ENCODE results near the gene TCERG1L. TPM values are rescaled to one million over a fixed set of nuclear protein-coding genes. Genes with fewer than 3 reads are reported as not detected.

TCERG1L gene
- total RNA-seq, 4 donors from 2014 or later = not detected

DNA sequence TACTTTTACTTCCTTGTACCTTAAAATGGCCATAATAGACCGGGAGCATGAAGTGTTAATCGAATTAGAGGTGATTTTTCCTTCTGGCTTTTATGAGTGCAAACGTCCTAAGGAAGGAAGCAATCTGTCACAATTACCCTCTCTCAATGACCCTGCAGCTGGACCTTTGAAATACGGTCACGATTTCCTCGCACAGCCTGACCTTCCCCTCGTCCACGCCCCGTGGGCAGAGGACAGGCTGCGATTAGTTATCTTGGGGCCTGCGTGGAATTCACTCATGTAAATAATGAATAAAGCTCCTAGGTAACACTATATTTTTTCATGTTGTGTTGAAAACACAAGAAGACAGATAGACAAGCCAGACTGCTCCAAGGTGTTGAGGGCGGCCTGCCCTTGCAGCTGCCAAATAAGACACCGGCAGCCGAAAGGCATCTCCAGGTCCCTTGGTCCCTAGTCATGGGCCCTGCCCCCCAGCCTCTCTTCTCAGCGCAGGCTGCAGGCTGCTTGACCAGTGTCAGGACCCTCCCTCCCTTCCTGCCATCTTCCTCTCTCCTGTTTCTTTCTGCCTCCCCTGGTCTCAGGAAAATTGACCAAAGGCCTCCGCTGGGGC is 199.9 kb downstream of the TCERG1L start:
- TF ChIP-seq, protein P1, sequence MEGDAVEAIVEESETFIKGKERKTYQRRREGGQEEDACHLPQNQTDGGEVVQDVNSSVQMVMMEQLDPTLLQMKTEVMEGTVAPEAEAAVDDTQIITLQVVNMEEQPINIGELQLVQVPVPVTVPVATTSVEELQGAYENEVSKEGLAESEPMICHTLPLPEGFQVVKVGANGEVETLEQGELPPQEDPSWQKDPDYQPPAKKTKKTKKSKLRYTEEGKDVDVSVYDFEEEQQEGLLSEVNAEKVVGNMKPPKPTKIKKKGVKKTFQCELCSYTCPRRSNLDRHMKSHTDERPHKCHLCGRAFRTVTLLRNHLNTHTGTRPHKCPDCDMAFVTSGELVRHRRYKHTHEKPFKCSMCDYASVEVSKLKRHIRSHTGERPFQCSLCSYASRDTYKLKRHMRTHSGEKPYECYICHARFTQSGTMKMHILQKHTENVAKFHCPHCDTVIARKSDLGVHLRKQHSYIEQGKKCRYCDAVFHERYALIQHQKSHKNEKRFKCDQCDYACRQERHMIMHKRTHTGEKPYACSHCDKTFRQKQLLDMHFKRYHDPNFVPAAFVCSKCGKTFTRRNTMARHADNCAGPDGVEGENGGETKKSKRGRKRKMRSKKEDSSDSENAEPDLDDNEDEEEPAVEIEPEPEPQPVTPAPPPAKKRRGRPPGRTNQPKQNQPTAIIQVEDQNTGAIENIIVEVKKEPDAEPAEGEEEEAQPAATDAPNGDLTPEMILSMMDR (IDR thresholded peaks at IDR 0.05; ENCODE audit: low read depth) = no peak

DNA sequence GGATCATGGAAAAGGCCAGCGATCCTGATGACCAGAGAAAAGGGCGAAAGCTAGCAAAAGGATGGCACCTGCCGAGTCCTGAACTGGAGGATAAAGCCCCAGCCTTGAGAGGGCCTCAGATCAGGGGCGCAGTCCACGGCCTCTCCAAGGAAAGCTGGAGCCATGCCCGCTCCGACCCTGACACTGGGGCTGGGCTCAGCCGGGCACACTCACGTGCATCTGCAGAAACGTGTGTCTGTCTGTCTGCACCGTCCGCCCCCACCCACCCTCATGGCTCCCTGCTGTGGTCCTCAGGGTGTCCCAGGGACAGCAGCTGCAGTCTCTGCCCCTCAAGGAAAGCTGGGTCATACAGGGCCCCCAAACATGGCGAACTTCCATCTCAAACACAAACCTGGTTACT is 200.5 kb downstream of the TCERG1L start:
- TF ChIP-seq, protein P1 (IDR thresholded peaks at IDR 0.05; ENCODE audit: low read depth) = no peak

DNA sequence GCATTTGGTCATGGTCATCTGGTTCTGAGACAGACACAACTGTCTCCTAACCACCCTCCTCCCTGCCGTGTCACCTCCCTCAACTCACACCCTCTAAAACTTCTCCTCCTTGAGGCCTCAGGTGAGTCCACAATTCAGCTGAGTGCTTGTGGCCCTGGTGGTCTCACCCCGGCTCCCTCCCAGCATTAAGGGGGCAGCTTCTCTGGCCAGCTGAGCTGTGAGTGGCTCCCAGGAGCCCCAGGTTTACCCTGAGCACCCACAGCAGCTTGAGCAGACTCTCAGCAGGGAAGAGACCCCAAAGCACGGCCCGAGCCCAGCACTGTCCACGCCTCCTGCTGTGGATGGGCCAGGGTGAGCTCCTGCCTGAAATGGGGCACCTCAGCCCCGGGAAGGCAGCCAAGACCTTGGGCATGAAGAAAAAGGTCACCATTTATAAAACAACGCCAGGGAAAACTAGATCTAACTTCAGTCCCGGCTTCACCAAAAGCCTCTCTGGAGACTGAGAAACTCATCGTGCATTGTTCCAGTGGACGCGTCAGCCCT is 201.2 kb downstream of the TCERG1L start:
- TF ChIP-seq, protein P1 (IDR thresholded peaks at IDR 0.05; ENCODE audit: low read depth) = no peak

DNA sequence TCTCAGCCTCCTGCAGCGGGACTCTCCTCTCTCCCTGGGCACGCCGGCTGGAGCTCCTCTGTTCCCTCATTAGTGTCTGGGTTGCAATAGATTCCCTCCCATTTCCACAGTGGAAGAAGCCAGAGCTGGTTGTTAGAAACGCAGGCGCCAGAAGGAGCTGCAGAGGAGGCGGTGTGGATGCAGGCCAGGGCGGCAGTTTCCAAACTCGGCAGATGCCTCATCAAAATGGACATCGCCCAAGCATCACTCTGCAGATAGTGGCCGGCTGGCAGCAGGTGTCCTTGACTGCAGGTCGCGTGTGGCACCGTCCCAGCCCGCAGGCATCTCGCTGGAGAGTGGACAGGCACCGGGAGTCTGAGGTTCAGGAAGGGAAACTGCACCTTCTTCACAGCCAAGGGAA is 201.8 kb downstream of the TCERG1L start:
- TF ChIP-seq, protein P1 (IDR thresholded peaks at IDR 0.05; ENCODE audit: low read depth) = no peak

DNA sequence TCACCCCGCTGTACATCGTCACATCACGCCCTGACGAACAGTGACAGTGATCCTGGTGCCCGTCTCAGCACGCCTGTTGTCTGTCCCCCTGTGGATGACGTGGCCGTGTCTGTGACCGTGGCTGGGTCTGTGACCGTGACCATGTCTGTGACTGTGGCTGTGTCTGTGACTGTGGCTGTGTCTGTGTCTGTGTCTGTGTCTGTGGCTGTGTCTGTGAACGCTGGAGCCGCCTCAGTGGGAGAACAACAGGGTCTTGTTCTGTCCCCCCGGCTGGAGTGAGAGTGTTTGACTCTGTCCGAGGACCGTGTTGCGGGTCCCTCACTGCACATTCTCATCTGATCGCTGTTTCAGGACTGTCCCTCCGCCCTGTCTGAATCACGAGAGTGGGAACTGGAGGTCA is 202.2 kb downstream of the TCERG1L start:
- TF ChIP-seq, protein P1 (IDR thresholded peaks at IDR 0.05; ENCODE audit: low read depth) = no peak

DNA sequence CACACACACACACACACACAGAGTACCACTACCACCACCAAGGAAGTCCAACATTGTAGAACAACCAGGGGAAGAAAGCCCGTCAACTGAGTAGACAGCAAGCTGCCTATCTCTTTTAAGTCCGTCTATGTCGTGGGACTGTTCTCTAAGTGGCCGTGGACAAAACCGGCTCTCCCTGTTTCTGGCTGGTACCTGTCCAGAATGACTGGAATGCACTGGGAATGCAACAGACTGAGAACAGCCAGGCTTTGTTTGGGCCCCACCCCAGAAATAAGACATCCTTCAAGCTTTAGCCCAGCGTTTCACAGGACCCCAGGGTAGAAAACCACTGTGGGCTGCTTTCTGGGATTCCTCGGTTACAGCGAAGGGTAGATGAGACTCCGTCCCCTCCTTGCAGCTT is 203.6 kb downstream of the TCERG1L start:
- TF ChIP-seq, protein P1 (IDR thresholded peaks at IDR 0.05; ENCODE audit: low read depth) = no peak

DNA sequence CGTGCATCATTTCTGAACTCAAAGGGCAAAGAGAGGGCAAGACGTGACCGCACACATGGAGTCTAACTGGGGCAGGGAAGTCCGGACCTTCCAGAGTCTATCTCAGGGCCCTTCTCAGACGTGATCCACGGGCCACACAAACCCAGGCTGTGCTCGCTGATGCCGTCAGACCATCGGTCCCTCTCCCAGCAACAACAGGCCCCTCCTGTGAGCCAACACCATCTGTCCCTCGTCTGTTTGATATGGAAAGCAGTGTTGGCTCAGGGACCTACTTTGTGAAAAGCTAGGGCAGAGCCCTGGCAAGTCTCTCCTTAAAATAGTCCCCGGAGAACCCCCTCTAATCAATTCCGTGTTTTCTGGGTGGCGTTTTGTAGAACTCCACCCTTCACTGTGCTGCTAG is 208.8 kb downstream of the TCERG1L start:
- TF ChIP-seq, protein P1 (IDR thresholded peaks at IDR 0.05; ENCODE audit: low read depth) = no peak
